Activated naive CD4-positive, alpha-beta T cell treated with anti-CD3 and anti-CD28 coated beads, Interleukin-2, amount 50 U/mL, for 72 hours (primary cell): ENCODE results near the gene RIMBP2. TPM values are rescaled to one million over a fixed set of nuclear protein-coding genes. Genes with fewer than 3 reads are reported as not detected.

Source experiments
- ATAC-seq, 2 donors: fragments of 150-1000 bp; cut with Tn5 transposase; 2 replicates each; pipeline ENCODE4 v1.10.0; 2021; ENCODE audit warnings: mild to moderate bottlenecking in 2 of 2, moderate library complexity in 2 of 2
- DNase-seq, 2 donors: peaks; one replicate each; pipeline ENCODE4 v3.0.0; 2021 to 2022; ENCODE audit warnings: low spot score in 2 of 2
- H3K27ac Mint-ChIP-seq, 2 donors: one replicate each; pipeline ENCODE4 v1.8.0; 2022; ENCODE audit warnings: mild to moderate bottlenecking in 2 of 2, mixed read lengths in 2 of 2
- H3K36me3 Mint-ChIP-seq, 2 donors: one replicate each; pipeline ENCODE4 v1.8.0; 2022; ENCODE audit warnings: mixed read lengths in 2 of 2
- H3K9me3 Mint-ChIP-seq, 2 donors: one replicate each; pipeline ENCODE4 v1.8.0; 2022; ENCODE audit warnings: mixed read lengths in 2 of 2
- total RNA-seq, 2 donors: library from RNA; stranded (reverse); gene quantifications; one replicate each; pipeline ENCODE4 v1.2.3, GENCODE V29; 2022

Gene RIMBP2
- total RNA-seq, 2 donors from 2014 or later, result not detected

DNA sequence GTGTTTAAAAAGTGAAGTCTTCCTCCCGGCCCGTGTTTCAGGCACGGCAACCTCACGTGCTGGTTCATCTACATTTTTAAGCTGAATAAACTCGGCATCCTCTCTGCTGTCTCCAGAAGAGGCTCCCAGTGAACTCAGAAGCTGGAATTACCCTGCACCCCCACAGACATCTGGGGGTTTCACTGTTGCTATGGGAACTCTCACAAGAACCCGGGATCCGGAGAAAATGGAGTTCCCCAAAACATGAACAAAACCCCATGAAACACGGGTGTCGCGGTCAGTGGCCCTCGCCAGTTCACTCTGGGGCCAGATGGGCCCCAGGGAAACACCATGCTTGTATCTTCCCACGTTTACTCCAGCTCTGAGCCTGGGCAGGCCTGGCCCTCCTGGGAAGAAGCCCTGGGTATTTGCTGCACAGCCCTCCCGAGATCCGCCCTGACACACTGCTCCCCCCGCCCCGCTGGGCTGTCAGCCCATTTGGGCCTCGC, 234.7 kb downstream of the RIMBP2 start:
- no peaks in the 10 kb centered on the region for H3K9me3 Mint-ChIP-seq
- no peaks in the 10 kb centered on the region for H3K36me3 Mint-ChIP-seq
- DNase-seq (no peak), ATAC-seq (no peak)
- H3K27ac Mint-ChIP-seq, result no peak overlapping the region

DNA sequence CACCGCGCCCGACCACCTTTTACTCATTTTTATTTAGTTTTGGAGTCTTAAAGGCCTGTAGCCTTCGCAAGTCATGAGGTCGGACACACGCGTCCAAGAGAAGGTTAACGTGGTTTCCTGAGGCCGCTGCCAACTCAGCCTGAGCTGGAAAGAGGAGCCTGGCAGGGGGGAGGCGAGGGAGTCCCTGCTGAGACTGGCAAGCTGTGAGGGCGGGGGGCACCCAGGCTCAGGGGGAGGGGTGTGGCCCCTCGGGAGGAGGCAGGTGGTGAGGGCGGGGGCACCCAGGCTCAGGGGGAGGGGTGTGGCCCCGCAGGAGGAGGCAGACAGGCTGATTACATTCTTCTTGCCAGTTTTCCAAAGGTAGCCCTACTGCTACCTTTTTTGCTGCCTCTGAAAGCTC, 235.2 kb downstream of the RIMBP2 start:
- no peak for DNase-seq
- no peaks in the 10 kb centered on the region for H3K36me3 Mint-ChIP-seq

DNA sequence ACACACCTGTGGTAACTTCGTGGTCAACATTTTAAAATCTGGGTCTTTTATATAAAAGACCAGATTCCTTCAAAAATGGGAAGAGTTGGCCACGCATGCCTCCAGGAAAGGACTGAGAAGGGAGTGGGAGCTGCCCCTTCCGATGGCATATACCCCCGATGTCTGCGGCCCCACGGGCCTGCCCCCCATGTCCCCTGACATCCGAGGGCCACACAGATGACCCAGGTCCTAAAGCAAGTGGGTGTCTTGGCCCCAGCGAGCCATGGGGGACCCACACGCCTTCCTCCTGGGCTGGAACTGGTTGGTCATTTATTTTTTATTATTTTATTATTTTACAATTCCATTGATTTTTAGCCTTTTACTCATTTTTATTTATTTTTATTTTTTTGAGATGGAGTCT, 235.9 kb downstream of the RIMBP2 start:
- Mint-ChIP-seq H3K36me3 (no peaks in the 10 kb centered on the region), H3K27ac (no peak overlapping the region), H3K9me3 (no peaks in the 10 kb centered on the region)
- DNase-seq, result no peak
- ATAC-seq, result no peak

More for the DNA sequence above, 235.2 kb downstream of the RIMBP2 start:
- H3K9me3 Mint-ChIP-seq, result no peaks in the 10 kb centered on the region
- no peak for ATAC-seq
- no peak overlapping the region for H3K27ac Mint-ChIP-seq

DNA sequence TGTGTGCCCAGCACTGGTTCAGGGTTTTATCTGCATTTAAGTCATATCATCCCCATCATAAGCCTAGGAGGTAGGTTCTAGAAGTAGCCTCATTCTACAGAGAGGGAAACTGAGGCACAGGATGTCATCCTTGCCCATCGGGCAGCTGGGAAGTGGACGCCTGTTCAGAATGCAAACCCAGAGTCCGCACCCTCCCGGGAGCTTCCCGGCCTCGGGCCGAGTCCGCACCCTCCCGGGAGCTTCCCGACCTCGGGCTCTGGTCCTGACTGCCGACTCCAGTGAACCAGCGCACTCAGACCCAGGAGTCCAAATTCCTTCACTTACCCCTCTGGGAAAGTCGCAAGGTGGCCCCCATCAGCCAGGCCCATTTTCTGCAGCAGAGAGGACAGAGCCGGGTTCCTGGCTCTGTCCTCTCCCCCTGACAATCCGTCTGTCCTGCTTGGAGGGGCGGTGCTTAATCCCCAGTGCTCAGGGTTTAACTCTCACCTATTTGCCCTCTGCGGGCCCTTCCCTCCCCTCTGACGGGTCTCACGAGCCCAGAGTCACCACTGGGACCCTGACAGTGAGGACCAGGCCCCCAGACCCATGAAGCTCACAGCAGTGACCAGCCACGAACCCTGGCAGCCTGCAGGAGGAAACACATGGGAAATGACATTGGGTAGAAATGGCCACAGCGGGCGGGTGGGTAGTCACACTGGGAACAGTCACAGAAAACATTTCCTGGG, 236.5 kb downstream of the RIMBP2 start:
- Mint-ChIP-seq H3K36me3 (no peaks in the 10 kb centered on the region), H3K27ac (no peak overlapping the region), H3K9me3 (no peaks in the 10 kb centered on the region)
- ATAC-seq, result no peak
- DNase-seq, result no peak

DNA sequence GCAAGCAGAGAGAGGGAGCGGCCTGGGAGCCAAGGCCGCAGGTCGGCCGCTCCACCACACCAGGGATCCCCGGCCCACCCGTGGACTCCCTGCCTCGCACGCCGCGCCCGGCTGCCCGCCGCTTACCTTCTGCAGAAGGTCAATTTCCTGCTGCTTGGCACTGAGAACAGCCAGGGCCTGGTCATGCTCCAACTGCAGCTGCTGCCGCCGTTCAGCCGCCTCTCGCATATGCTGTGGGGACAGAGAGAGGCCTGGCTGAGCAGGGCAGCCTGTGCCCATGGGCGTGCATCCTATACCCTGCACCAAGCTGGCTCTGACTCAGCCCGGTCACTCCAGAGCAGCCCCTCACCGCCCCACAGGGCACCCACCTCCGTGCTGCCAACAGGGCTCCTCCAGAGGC, 237.3 kb downstream of the RIMBP2 start:
- Mint-ChIP-seq H3K27ac (no peak overlapping the region), H3K36me3 (no peaks in the 10 kb centered on the region), H3K9me3 (no peaks in the 10 kb centered on the region)
- ATAC-seq, result no peak
- DNase-seq, result no peak

DNA sequence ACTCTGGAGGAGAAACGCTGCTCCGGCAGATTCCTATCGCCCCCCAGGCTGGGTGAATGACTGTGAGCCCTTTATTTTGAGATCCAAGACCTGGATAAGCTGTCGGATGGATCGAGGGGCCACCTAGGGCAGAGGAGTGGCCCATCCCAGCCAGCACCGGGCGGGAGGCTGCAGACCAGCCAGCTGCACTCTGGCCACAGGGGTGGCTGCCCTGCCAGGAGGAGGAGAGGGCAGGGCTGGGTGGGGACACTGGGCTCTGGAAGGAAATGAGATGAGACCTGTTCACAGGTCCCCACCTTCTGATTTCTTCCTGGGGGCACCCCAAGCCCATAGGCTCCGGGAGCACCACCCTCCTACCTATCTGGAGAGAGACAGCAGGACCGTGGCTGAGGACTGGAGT, 238.4 kb downstream of the RIMBP2 start:
- H3K9me3 Mint-ChIP-seq, result no peaks in the 10 kb centered on the region
- H3K27ac Mint-ChIP-seq, result no peak overlapping the region
- DNase-seq (no peak), ATAC-seq (no peak)
- no peaks in the 10 kb centered on the region for H3K36me3 Mint-ChIP-seq

DNA sequence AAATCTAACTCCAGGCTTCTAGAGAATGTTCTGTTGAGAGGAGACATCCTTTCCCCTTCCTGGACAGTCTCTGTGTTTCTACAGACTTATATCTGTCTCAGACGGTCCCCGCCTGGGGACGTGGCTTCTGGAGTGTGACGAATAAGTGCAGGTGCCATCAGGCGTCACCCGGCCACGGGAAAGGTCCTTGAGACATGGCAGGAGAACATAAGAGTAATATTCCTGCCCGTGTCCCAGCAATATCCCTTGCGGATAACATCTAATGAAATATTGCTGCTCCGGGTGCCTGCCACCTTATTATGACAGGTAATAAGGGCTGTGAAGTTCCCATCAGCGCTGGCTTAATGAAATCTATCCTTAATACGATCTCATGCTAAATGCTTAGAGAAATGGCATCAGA, 238.8 kb downstream of the RIMBP2 start:
- DNase-seq (no peak), ATAC-seq (no peak)
- H3K27ac Mint-ChIP-seq, result no peak overlapping the region
- no peaks in the 10 kb centered on the region for H3K36me3 Mint-ChIP-seq
- H3K9me3 Mint-ChIP-seq, result no peaks in the 10 kb centered on the region

DNA sequence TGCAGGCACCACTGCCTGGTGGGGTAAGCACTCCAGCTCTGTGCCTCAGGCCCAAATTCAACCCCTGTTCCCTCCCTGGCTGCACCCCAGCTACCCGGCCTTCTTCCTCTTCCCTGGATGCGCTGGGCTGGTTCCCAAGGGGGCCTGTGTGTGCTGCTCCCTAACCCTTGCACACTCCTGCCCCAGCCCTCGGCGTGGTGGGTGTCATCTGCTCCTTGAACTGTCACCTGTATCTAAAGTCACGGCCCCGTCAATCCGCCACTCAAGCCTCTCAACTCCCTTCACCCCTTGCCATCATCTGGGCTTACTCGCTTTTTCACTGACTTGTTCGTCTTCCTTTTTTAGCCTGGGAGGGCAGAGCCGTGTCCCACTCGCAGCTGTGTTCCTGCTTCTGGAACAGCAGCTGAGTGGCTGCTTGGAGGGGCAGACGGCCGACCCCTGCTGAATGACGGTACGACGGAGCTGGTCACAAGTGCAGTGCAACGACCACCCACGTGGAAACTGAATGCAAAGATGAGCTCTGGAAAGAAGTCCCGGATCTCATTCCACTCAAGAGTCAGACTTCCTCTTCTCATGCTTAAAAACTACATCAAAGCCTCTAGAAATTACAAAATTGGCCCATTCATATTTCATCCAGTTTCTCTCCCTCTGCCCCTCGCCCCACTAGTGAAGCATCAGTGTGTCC, 239.5 kb downstream of the RIMBP2 start:
- ATAC-seq (no peak), DNase-seq (no peak)
- Mint-ChIP-seq H3K27ac (no peak overlapping the region), H3K36me3 (no peaks in the 10 kb centered on the region), H3K9me3 (no peaks in the 10 kb centered on the region)

DNA sequence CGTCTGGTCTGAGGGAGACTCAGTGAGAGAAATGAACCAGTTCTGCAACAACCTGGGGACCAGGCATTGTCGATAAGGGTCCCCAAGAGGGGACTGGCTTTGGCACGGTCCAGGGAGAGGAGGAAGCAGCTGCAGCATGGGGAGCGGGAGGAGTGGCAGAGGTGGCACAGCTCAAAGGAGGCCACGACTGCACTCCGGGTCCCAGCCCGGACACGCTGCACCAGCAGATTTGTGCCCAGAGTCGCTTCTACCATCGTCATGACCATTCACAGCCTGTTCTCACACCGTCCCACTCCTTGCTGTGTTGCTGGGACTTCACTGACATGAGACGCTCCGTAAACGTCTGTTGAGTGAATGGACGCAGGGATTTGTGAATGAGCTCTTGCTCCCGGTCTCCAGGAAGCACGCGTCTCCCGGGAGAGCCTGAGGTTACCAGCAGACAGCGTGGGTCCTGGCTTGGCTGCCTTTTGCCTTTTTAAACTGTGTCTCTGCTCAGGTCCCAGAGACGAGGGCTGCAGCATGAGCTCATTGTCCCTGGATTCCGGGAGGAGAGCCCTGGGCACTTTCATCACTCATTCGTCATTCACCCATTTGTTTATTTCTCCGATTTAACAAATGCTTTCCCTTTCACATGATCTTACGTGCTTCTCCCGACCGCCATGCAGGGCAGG, 241.4 kb downstream of the RIMBP2 start:
- H3K9me3 Mint-ChIP-seq, result no peaks in the 10 kb centered on the region
- H3K36me3 Mint-ChIP-seq, result no peaks in the 10 kb centered on the region
- DNase-seq (no peak), ATAC-seq (no peak)
- no peak overlapping the region for H3K27ac Mint-ChIP-seq

DNA sequence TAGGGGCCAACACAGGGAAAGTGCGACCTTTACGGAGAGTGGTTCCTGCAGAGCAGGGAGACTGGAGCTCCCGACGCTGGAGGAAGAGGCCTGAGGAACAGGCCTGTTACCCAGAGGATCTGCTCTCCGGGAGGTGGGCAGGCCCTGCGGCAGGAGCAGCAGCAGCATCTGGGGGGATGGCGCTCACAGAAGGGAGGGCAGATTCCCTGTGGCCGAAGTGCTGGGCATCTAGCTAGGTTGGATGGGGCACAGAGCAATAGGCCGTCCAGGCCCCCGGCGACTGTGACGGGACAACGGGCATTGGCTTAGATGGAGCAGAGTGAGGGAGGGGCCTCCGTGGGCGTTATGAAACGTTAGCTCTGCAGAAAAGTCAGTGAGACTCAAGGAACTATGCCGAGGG, 242.8 kb downstream of the RIMBP2 start:
- ATAC-seq (no peak), DNase-seq (no peak)
- H3K9me3 Mint-ChIP-seq, result no peaks in the 10 kb centered on the region
- no peaks in the 10 kb centered on the region for H3K36me3 Mint-ChIP-seq
- no peak overlapping the region for H3K27ac Mint-ChIP-seq

DNA sequence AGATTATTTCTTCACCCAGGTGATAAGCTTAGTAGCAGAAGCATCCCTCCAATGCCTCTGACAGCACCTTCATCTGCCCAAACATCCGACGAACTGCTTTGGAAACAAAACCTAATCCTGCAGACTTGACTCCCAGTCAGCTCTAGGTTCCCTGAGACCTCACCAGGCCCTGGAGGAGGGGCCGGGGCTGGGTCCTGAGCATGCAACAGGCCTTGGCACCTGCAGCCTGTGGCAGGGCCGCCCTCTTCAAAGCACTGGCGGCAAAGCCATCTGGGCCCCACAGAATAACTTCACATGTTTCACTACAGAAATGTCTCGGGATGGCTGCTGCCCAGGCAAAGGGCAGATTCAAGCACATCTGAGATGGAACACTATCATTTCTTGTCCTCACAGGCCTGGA, 245.1 kb downstream of the RIMBP2 start:
- ATAC-seq (no peak), DNase-seq (no peak)
- H3K36me3 Mint-ChIP-seq, result no peaks in the 10 kb centered on the region
- H3K9me3 Mint-ChIP-seq, result peaks cover 0 to 3% of the 10 kb centered on the region in 2 donors
- H3K27ac Mint-ChIP-seq, result no peak overlapping the region

DNA sequence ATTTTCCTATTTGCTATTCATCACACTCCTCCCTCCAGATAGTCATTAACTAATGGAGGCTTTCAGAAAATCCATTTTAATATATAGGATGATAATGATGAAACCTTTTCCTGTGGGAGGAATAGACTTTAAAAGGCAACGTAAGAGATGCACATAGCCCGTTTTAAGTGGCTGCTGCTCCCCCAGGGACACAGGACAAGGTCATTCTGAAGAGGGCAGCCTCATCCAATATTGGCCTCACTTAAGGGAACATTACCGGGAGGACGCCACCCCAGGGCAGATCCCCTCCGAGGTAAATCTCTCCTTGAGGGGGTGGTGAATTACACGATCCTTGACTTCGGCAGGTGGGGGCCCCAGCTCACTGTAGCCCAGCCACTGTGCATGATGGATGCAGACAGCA, 246.5 kb downstream of the RIMBP2 start:
- peaks cover 0 to 3% of the 10 kb centered on the region in 2 donors for H3K9me3 Mint-ChIP-seq
- ATAC-seq, result no peak
- H3K36me3 Mint-ChIP-seq, result no peaks in the 10 kb centered on the region
- H3K27ac Mint-ChIP-seq, result no peak overlapping the region
- DNase-seq, result no peak

DNA sequence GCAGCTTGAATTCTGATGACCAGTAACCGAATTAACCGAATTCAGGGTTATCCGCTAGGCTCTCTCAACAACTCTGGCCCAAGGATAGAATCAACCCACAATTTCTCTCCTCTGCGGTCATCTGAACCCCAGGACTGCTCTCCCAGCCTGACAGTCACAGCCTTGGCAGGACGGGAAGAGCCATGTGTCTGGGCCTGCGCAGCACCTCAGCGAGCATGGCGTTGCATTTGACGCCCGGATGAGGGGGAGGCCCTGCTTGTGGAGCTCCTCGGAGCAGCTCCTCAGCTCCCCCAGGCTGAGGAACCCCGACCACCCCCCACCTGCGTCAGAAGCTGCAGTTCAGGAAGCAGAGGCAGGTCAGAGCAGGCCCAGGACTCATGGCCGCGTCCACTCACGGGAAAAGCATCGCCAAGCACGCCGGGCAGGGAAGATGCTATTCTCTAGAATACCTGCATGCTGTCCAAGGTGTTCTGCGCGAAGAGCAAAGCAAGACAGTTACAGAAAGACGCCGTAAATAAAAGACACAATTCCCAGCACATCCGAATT, 247.3 kb downstream of the RIMBP2 start:
- Mint-ChIP-seq H3K36me3 (no peaks in the 10 kb centered on the region), H3K9me3 (peaks cover 0 to 3% of the 10 kb centered on the region in 2 donors), H3K27ac (no peak overlapping the region)
- no peak for ATAC-seq
- no peak for DNase-seq

DNA sequence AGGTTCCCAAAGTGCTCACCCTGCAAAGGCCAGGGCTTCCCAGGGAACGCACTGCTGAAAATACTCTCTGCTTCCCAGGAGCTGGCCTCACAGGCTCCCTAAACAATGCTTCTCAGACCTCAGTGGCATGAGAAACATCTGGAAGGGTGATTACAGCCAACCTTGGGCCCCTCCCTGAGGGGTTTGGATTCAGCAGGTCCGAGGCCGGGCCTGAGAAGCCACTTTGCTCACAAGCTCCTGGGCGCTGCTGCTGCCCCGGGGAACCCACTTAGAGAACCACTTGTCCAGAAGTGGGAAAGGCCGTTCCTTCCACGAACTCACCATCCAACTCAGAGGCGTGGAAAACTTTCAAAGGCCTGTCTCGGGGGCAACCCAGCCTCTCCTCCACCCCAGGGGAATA, 247.9 kb downstream of the RIMBP2 start:
- Mint-ChIP-seq H3K27ac (no peak overlapping the region), H3K9me3 (peaks cover 0 to 3% of the 10 kb centered on the region in 2 donors), H3K36me3 (no peaks in the 10 kb centered on the region)
- ATAC-seq (no peak), DNase-seq (no peak)

DNA sequence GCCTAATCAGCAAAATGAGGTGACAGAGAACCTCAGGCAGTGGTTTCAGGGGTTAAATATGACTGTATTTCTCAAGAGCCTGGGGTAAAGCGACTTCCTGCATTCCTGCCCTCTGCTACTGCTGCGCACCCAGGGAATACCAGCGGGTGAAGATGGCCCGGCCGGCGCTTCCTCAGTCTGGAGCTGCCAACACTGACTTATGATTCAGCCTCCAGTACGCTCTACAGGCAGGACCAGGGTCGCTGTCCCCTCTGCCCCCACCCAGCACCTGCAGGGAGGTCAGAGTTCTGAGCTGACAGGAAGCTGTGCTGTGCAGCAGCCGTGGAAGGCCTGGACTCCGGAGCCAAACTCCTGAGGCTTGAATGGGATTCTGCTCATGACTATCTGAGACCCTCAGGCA, 250.5 kb downstream of the RIMBP2 start:
- ATAC-seq (no peak), DNase-seq (no peak)
- Mint-ChIP-seq H3K9me3 (peaks cover 0 to 3% of the 10 kb centered on the region in 2 donors), H3K27ac (no peak overlapping the region), H3K36me3 (no peaks in the 10 kb centered on the region)

DNA sequence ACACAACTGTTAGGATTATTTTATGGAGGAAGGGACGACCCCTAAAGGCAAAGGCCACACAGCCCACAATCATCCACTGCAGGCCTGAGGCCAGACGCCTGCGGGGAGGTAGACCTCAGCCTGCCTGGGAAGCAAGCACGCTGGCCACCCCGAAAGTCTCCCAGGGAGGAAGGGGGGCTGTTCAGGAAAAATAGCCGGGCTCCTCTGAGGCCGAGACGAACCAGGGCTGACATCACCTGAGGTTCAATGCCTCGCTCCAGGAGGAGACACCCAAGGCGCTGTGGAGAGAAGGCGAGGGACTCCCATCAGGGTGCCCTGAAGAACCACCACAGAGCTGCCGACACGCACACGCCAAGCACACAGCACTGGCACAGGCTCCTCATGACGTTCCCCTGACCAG, 251.1 kb downstream of the RIMBP2 start:
- H3K36me3 Mint-ChIP-seq, result no peaks in the 10 kb centered on the region
- no peak for DNase-seq
- no peak for ATAC-seq
- no peak overlapping the region for H3K27ac Mint-ChIP-seq
- H3K9me3 Mint-ChIP-seq, result peaks cover 0 to 3% of the 10 kb centered on the region in 2 donors
